GM19193 (cell line): ENCODE data around the gene TAF8.

Experiments
- POLR2A ChIP-seq: IDR thresholded peaks from 4 replicates; pipeline ENCODE4 v1.6.1; 2011; ENCODE audit not compliant: insufficient read depth, insufficient read length; ENCODE audit errors: extremely low read depth

The TAF8 gene

DNA sequence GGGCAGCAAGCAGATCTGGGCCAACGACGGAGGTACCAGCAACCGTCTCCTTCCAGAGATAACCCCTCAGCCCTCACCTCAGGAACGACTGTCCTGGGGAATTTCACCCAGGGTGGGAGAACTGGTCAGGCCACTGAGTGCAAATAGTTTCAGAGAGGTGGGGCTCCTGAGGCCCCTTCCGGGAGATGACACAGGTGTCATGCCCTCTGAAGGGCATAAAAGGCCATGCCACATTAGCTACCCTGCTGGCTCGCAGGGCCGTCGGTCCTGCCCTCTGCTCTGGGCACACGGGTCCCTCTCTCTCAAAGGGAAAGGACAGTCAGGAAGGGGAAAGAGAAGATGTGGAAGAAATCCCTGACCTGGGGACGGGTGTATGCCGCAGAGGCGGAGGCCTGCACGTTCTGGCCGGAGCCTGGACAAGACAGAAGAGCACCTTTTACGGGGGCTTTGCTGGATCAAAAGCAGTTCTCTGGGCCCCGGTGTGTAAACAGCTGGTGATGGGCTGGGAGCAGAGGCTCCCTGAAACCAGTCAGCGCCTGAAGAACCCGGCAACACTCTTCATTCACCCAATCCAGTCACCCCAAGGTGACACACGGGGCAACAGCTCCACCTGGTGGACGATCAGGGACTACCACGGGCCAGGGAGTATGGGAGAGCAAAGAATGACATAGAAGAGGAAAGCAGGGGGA lies 6.4 kb upstream of the TAF8 start:
- TF ChIP-seq POLR2A, result no peak

- no peak for TF ChIP-seq POLR2A
Measured at GRCh38 chr6:42045538-42046460, 4.5 kb upstream of the TAF8 start.

- no peak for TF ChIP-seq POLR2A
Measured at GRCh38 chr6:42046464-42047212, 3.7 kb upstream of the TAF8 start.

DNA sequence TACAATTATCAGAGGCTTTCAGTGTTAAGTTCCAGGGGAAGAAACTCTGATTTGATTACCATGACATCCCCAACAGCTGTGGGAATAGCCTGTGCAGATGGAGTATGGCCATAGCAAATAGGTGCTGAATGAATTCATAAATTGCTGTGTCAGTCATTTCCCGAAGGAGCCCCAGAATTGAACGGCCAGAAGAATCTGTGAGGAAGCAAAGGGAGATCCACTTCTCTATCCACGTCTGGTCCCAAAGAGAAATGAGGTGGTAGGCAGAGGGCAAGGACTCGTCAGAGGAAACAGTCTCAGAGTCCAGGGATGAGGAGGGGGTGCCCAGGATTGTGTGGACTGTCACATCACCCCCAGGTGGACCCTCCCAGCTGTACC lies 3.1 kb upstream of the TAF8 start:
- no peak for TF ChIP-seq POLR2A

DNA sequence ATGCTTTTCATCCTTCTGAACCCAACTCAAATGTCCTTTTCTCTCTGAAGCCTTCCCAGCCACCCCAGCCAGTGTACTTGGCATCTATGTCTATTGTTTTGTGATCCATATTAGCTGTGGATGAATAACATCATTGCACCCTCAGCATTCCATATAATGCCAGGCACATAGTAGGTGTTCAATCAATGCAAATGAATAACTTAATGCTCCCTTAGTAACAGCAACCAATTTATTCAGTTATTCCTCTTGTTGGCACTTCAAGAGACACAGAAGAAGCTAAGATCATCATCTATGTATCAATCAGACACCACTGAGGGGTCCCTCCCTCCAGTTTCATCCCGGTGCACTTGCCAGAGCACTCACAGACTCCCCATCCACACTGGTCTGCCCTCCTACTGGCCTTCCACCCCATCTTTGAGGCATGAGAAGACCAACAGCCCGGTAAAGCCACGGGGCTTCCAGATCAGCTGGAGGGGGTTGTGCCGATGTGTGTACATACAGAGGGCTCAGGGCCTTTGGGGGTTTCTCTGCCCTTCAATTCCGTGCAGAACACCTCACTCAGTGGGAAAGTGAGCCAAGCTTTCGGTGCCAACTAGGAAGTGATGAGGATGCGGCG lies 2.4 kb upstream of the TAF8 start:
- TF ChIP-seq POLR2A, result no peak

- TF ChIP-seq POLR2A, result no peak
Measured at GRCh38 chr6:42049116-42049809, 1.1 kb upstream of the TAF8 start.

DNA sequence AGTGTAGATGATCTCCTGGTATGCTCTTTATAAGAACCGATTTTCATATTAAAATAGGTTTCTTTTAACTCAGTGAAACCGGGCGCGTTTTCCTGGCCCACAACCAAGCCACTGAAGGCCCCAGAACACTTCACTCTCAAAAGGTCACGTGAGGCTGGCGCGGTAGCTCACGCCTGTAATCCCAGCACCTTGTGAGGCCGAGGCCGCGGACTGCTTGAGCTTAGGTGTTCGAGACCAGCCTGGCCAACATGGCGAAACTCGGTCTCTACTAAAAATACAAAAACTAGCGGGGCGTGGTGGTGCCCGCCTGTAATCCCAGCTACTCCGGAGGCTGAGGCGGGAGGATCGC lies 402 bp upstream of the TAF8 start:
- TF ChIP-seq POLR2A, result no peak

- no peak for TF ChIP-seq POLR2A
Measured at GRCh38 chr6:42051268-42051653, 937 bp downstream of the TAF8 start.

DNA sequence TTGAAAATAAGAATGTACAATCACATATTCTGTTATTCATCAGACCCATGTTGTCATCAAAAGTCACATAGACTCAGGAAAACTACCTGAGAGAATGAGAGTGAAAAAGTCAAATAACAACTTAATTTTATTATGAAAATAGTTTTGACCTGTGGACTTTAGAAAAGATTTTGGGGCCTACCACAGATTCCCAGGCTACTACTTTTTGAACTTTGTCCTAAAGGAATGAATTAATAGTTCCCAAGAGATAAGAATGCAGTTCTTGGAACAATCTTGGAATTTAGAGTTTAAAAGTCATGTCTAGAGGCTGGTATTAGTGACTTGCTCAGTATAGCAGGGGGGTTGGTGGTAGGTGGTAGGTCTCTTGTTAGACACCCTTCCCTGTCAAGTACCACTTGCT lies 3.3 kb downstream of the TAF8 start:
- no peak for TF ChIP-seq POLR2A

GRCh38 chr6:42059743-42060142 lies 9.4 kb downstream of the TAF8 start:
- no peak for TF ChIP-seq POLR2A

- TF ChIP-seq POLR2A, result no peak
Measured at GRCh38 chr6:42066156-42066675, 15.9 kb downstream of the TAF8 start.

- TF ChIP-seq POLR2A, result no peak
Measured at GRCh38 chr6:42068173-42068572, 17.8 kb downstream of the TAF8 start.

GRCh38 chr6:42068872-42069522 lies 18.7 kb downstream of the TAF8 start:
- no peak for TF ChIP-seq POLR2A

GRCh38 chr6:42071881-42072583 lies 21.7 kb downstream of the TAF8 start:
- no peak for TF ChIP-seq POLR2A

DNA sequence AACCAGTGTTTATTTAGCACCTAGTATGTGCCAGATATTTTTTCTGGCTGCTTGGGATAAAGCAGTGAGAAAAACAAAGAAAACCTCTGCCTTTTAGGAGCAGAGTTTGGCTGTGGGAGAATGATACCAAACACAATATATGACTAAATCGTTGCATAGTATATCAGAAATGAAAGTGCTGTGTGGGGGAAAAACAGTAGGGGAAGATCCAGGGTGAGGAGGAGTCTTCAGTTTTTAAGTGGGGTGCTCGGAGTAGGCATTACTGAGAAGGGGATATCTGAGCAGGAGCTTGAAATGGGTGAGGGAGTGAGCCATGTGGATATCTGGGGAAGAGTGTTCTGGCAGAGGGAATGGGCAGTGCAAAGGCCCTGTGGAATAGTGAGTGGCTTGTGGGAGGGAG lies 23.0 kb downstream of the TAF8 start:
- no peak for TF ChIP-seq POLR2A
